HepG2 (cell line): Measurements from ENCODE around the gene NAT9. TPM values are rescaled to one million over a fixed set of nuclear protein-coding genes. Genes with fewer than 3 reads are reported as not detected.

Experiments used
- ARID3A ChIP-seq: IDR thresholded peaks from 2 replicates; pipeline ENCODE4 v1.6.1; 2012; ENCODE audit warnings: low read depth, low read length, improper control_type of control experiment
- GATAD2A ChIP-seq: IDR thresholded peaks from 2 replicates; pipeline ENCODE4 v1.6.1; 2016
- HCFC1 ChIP-seq: fragments of 150-350 bp; IDR thresholded peaks from 2 replicates; pipeline ENCODE4 v1.6.1; 2014; ENCODE audit warnings: low read depth, low read length
- JUND ChIP-seq: sonication (generic); formaldehyde crosslinking; IDR thresholded peaks from 2 replicates; pipeline ENCODE4 v1.8.0; 2022; ENCODE audit warnings: mild to moderate bottlenecking, missing genetic modification reagents
- KDM3A ChIP-seq: IDR thresholded peaks from 2 replicates; pipeline ENCODE4 v1.6.1; 2018; ENCODE audit warnings: low read depth, missing compliant biosample characterization
- KLF16 ChIP-seq, 2 experiments: sonication (generic) in 1 of 2; formaldehyde crosslinking in 1 of 2; IDR thresholded peaks; 2 replicates each; pipeline versions ENCODE4 v1.6.1 to v1.8.0; 2016 to 2023; ENCODE audit warnings: missing genetic modification reagents in 2 of 2, missing compliant biosample characterization in 1 of 2
- MED8 ChIP-seq: sonication (generic); formaldehyde crosslinking; IDR thresholded peaks from 2 replicates; pipeline ENCODE4 v1.8.1; 2023; ENCODE audit warnings: mild to moderate bottlenecking, missing genetic modification reagents; ENCODE audit not compliant: insufficient replicate concordance
- NBN ChIP-seq: fragments of 450-650 bp; conservative IDR thresholded peaks from 2 replicates; pipeline ENCODE4 v1.6.1; 2017
- REXO4 ChIP-seq: sonication (generic); formaldehyde crosslinking; IDR thresholded peaks from 2 replicates; pipeline ENCODE4 v1.8.0; 2022; ENCODE audit warnings: missing genetic modification reagents, mild to moderate bottlenecking, borderline replicate concordance
- RFX5 ChIP-seq: IDR thresholded peaks from 2 replicates; pipeline ENCODE4 v1.6.1; 2011; ENCODE audit warnings: low read depth, low read length, improper control_type of control experiment
- SIN3B ChIP-seq: fragments of 150-350 bp; IDR thresholded peaks from 2 replicates; pipeline ENCODE4 v1.6.1; 2014; ENCODE audit warnings: low read length
- TFDP2 ChIP-seq: sonication (generic); formaldehyde crosslinking; IDR thresholded peaks from 2 replicates; pipeline ENCODE4 v1.4.0; 2020; ENCODE audit warnings: missing genetic modification reagents
- ZBTB8A ChIP-seq: sonication (generic); formaldehyde crosslinking; IDR thresholded peaks from 2 replicates; pipeline ENCODE4 v1.4.0; 2020; ENCODE audit warnings: mild to moderate bottlenecking, low read depth, missing genetic modification reagents, borderline replicate concordance
- ZEB1 ChIP-seq: IDR thresholded peaks from 2 replicates; pipeline ENCODE4 v1.6.1; 2012; ENCODE audit warnings: mild to moderate bottlenecking, low read depth, inconsistent platforms; ENCODE audit not compliant: insufficient replicate concordance
- ZNF333 ChIP-seq: sonication (generic); formaldehyde crosslinking; IDR thresholded peaks from 2 replicates; pipeline ENCODE4 v1.4.0; 2020; ENCODE audit warnings: mild to moderate bottlenecking, missing genetic modification reagents, borderline replicate concordance
- ZNF629 ChIP-seq: sonication (generic); formaldehyde crosslinking; conservative IDR thresholded peaks from 2 replicates; pipeline ENCODE4 v1.5.0; 2020; ENCODE audit warnings: missing genetic modification reagents
- ZNF670 ChIP-seq: sonication (generic); formaldehyde crosslinking; IDR thresholded peaks from 2 replicates; pipeline ENCODE4 v1.8.0; 2022; ENCODE audit warnings: mild to moderate bottlenecking, missing genetic modification reagents, borderline replicate concordance
- ZNF678 ChIP-seq: sonication (generic); formaldehyde crosslinking; IDR thresholded peaks from 2 replicates; pipeline ENCODE4 v1.4.0; 2020; ENCODE audit warnings: mild to moderate bottlenecking, missing genetic modification reagents
- ZNF784 ChIP-seq: sonication (generic); formaldehyde crosslinking; IDR thresholded peaks from 2 replicates; pipeline ENCODE4 v1.5.1; 2020; ENCODE audit warnings: missing genetic modification reagents, mild to moderate bottlenecking, borderline replicate concordance
- ZSCAN5A ChIP-seq: sonication (generic); formaldehyde crosslinking; IDR thresholded peaks from 2 replicates; pipeline ENCODE4 v1.8.0; 2022; ENCODE audit warnings: mild to moderate bottlenecking, missing genetic modification reagents, borderline replicate concordance
- polyA plus RNA-seq, 8 experiments: library from polyadenylated mRNA; depleted of rRNA in 3 of 8; stranded (reverse) in 7 of 8; unstranded in 1 of 8; fragments of >200 nt; fragmentation: Illumina TruSeq in 4 of 8; extraction: Trizol in 4 of 8; gene quantifications; 2 replicates each; pipeline versions ENCODE4 v1.2.1 to v1.2.3, GENCODE V29; 2011 to 2016; ENCODE audit warnings: low read depth in 4 of 8, missing spikeins in 1 of 8, mixed read lengths in 1 of 8; ENCODE audit not compliant: insufficient read depth in 1 of 8
- total RNA-seq, 5 experiments: library from RNA; depleted of rRNA; stranded (reverse); fragments of >200 nt; fragmentation: Illumina TruSeq; extraction: Trizol; gene quantifications; 2 replicates each; pipeline ENCODE4 v1.2.3, GENCODE V29; 2016; ENCODE audit warnings: low read depth in 1 of 5
- TF ChIP-seq, protein P1 (sequence below): sonication (generic); formaldehyde crosslinking; IDR thresholded peaks from 2 replicates; pipeline ENCODE4 v1.4.0; 2020; ENCODE audit warnings: missing genetic modification reagents, borderline replicate concordance

Gene NAT9
- total and polyA plus RNA-seq, 2 of the 13 experiments (the other 11 are each of a cell fraction or from before 2014, with no cell fraction given), result 39.7 to 44.2 TPM

DNA sequence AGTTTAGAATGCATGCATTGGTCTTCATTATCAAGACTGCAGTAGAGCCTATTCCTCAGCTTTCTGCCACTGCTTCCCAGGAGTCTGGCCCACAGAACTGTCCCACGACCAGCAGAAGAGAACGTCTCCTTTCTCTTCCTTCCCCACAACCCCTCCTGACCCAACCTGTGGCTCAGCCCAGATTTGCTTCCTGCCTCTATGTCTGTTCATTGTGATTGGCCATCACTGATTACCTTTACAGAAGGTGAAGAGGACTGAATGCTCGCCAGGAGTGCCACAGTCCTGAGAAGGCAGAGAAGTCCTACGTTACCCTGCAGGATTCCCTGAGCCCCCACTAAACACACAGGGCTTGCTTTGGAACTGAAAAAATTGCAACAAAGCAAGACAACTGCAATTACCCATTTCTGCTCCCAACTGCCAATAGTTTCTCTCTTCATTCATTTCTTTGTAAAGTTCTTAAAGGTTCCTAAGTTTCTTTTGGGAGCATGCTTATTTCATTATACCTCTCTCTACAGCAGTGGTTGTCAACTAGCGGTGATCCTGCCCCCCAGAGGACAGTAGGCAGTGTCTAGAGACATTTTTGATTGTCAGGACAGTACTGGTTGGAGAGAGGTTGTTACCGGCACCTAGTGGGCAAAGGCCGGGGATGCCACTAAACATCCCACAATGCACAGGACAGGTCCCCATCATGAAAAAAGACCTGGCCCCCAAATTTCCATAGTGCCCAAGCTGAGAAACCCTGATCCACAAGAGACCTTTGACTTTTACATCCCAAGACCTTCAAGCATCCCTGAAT, 4.5 kb upstream of the NAT9 start (continued):
- TF ChIP-seq ZEB1 (no peak), MED8 (CRISPR knock-in tag) (no peak), ZNF784 (no peak), NBN (no peak), JUND (CRISPR knock-in tag) (no peak), GATAD2A (CRISPR knock-in tag) (peak; percentile 57; the same call in 1 of the 2 replicates), ARID3A (peak; percentile 41; the same call in 1 of the 2 replicates), SIN3B (no peak), KLF16 (CRISPR knock-in tag; IDR thresholded peaks at IDR 0.05) (peak in 1 of 2 experiments; percentile 72; a peak in 1 of 4 replicates), TFDP2 (CRISPR knock-in tag) (no peak), RFX5 (no peak), REXO4 (CRISPR knock-in tag) (no peak), ZNF333 (no peak), ZSCAN5A (CRISPR knock-in tag) (no peak), KDM3A (CRISPR knock-in tag) (peak; percentile 40; the same call in 1 of the 2 replicates), ZNF629 (CRISPR knock-in tag) (no peak), ZNF670 (CRISPR knock-in tag) (no peak), ZBTB8A (CRISPR knock-in tag) (no peak), HCFC1 (no peak), ZNF678 (CRISPR knock-in tag) (no peak)
- TF ChIP-seq, protein P1, sequence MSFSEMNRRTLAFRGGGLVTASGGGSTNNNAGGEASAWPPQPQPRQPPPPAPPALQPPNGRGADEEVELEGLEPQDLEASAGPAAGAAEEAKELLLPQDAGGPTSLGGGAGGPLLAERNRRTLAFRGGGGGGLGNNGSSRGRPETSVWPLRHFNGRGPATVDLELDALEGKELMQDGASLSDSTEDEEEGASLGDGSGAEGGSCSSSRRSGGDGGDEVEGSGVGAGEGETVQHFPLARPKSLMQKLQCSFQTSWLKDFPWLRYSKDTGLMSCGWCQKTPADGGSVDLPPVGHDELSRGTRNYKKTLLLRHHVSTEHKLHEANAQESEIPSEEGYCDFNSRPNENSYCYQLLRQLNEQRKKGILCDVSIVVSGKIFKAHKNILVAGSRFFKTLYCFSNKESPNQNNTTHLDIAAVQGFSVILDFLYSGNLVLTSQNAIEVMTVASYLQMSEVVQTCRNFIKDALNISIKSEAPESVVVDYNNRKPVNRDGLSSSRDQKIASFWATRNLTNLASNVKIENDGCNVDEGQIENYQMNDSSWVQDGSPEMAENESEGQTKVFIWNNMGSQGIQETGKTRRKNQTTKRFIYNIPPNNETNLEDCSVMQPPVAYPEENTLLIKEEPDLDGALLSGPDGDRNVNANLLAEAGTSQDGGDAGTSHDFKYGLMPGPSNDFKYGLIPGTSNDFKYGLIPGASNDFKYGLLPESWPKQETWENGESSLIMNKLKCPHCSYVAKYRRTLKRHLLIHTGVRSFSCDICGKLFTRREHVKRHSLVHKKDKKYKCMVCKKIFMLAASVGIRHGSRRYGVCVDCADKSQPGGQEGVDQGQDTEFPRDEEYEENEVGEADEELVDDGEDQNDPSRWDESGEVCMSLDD (CRISPR knock-in tag), result no peak
